IPS DF 6.9 (cell line): ENCODE data around the gene ZNF605.
"Not testable (repeated sequence)": the region's sequence is repeated elsewhere in the genome, so short reads cannot be mapped to it uniquely, and the experiment has no call there.

ENCODE experiments used
- DNase-seq: peaks from one replicate; pipeline ENCODE4 v3.0.0-alpha.2; 2013; ENCODE audit warnings: low read depth, low spot score
- H3K27ac ChIP-seq: one replicate; pipeline ENCODE4 v1.5.1; 2013; ENCODE audit warnings: low read length, control low read depth
- H3K27me3 ChIP-seq: 2 replicates; pipeline ENCODE4 v1.6.1; 2013; ENCODE audit warnings: mild to moderate bottlenecking, low read length; ENCODE audit not compliant: control insufficient read depth, insufficient read depth
- H3K36me3 ChIP-seq: 2 replicates; pipeline ENCODE4 v1.6.1; 2013; ENCODE audit warnings: low read length; ENCODE audit not compliant: control insufficient read depth, insufficient read depth
- H3K4me1 ChIP-seq: 2 replicates; pipeline ENCODE4 v1.6.1; 2013; ENCODE audit warnings: low read length; ENCODE audit not compliant: control insufficient read depth, insufficient read depth
- H3K4me3 ChIP-seq: 2 replicates; pipeline ENCODE4 v1.5.1; 2013; ENCODE audit warnings: mild to moderate bottlenecking, low read length
- H3K9me3 ChIP-seq: 2 replicates; pipeline ENCODE4 v1.6.1; 2013; ENCODE audit warnings: low read length, inconsistent platforms; ENCODE audit not compliant: control insufficient read depth, insufficient read depth
- WGBS: extraction: QIAGEN DNeasy Blood & Tissue Kit; methylation state at CpG from one replicate; pipeline ENCODE4 v1.1.7; 2013; ENCODE audit warnings: mixed read lengths, missing lambda C conversion rate; ENCODE audit not compliant: insufficient read length, insufficient coverage; 5-methylcytosine and 5-hydroxymethylcytosine counted together

The ZNF605 gene

DNA sequence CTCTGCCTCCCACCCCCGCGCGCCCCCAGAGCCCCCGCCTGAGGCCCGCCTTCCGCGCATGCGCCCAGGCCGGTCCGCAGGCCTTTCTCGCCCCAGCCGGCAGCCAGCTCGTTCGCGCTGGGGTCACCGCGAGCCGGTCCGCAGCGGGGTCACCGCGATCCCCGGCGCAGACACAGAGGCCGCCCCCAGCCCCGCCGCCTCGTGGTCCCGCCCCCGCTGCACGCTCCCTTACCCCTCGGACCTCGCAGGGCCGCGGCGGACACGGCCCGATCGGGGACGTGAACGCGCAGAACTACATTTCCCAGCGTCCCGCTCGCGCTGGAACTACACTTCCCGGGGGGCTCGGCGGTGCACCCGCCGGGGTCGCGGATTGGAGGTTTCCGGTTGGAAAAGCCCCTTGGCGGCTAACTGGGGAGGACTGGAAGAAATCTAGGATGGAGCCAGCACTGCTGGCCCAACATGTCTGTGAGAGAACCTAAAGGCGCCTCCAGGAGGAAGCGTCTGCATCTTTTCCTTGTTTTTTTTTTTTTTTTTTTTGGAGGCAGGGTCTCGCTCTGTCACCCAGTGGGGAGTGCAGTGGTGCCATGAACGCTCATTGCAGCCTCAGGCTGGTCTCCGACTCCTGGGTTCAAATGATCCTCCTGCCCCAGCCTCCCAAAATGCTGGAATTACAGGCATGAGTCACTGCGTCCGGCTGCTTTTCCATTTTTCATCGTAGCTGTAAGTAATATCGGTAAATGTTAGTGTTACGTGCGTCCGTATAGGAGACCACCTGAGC, at the start of gene ZNF605:
TSS of gene ZNF605 (minus strand) at position 296 of the 778 bp plus-strand sequence. CDS start 10,671 bp downstream, outside the sequence.
- Histone ChIP-seq H3K27ac (no peak within 1 kb of the TSS), H3K4me1 (0 out of 2 replicates have a peak, but pooled peaks cover 1% of the 10 kb centered on the region), H3K36me3 (peaks cover 5% of the 10 kb centered on the region; the same call in 1 of the 2 replicates), H3K4me3 (peak within 1 kb of the TSS; percentile 58; the same call in 1 of the 2 replicates), H3K27me3 (no peaks in the 10 kb centered on the region), H3K9me3 (peaks cover 15% of the 10 kb centered on the region)
- peak; percentile 71 for DNase-seq
- WGBS: no CpG with 5 or more reads among the region's 67 CpGs

DNA sequence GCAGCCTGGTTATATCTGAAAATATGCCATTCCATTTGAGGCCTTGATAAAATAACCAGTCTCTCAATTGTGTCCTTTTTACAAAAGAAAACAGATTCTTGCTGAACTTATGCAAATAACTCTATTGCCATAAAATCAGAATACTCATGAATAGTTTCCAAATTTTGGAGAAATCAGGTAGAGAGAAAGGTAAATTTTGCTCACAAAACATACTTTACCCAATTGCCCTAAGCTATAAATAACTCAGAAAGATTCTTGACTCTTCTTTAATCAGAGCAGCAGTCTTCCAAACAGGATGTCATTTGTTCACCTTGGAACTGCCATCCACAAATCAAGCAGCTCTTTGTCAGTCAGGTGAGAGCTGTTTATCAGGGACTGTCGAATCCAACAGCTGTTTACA, 42.6 kb upstream of the ZNF605 start:
- WGBS: no CpG with 5 or more reads among the region's 1 CpG
- DNase-seq: no peak
- Histone ChIP-seq H3K4me3 (no peak overlapping the region), H3K9me3 (peaks cover 2% of the 10 kb centered on the region), H3K27me3 (no peaks in the 10 kb centered on the region), H3K4me1 (no peaks in the 10 kb centered on the region), H3K27ac (no peak overlapping the region), H3K36me3 (no peaks in the 10 kb centered on the region)

DNA sequence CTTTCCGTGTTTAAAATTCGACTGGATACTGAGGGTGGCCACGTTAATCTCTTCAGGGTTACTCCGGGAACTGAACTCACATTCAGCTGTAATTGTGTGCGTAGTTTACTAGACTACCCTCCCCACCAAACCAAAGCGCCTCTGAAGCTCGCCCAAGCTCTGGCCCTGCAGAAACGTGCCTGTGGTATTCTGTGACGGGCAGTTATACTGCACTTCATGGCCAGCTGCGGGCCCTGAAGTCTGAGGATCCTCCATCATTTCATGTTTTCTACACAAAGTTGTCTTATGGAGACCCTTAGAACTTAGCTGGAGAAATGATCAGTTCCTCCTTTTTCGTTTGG, 30.7 kb upstream of the ZNF605 start:
- WGBS: no CpG with 5 or more reads among the region's 11 CpGs
- no peaks in the 10 kb centered on the region; the same call in 1 of the 2 replicates for H3K9me3 ChIP-seq
- no peak overlapping the region for H3K27ac ChIP-seq

DNA sequence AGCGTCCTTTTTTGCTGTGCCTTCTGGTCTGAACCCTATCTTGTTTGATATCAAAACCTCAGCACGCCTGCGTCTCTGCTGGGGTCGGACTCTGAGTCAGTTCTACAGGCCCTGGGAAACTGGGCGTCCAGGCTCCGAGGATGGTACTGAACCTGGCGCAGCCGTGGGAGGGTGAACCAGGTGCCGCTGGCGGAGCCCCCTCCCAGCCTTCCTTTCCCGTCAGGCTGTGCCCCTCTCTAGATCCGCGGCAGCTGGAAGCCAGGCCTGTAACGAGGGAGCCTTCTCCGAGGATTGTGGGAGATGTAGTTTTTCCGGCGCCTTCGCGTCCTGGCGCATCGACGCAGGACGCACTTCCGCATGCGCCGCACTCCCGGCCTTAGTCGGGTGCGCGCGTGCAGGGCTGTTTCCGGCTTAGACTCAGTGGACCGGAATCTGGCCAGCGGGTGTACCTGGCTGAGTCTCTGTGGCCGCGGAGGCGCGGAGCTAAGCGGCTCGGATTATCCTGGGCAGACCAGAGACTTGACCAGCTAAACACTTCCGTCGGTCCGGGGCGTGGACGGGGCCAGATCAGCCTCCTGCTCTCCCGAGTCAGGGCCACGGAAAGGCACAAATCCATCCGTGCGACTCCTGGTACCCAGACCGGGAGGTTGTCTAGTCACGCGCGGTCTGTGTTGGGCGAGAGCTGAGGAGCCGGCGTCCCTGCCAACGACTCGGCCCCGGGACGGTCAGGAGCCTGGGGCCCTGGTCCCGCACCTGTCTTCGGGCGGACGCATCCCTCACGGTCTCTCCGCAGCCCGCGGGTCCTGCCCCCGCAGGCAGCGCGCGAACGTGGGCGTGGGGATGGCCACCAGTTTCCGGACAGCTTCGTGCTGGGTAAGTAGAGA, 30.1 kb upstream of the ZNF605 start, which contains the start of gene ZNF26:
TSS of gene ZNF26 (plus strand) at position 367 of the 884 bp plus-strand sequence. CDS start at position 841, 474 bp downstream.
- Histone ChIP-seq H3K9me3 (no peaks in the 10 kb centered on the region; the same call in 1 of the 2 replicates), H3K27ac (no peak within 1 kb of the TSS), H3K4me1 (no peaks in the 10 kb centered on the region; the same call in 1 of the 2 replicates), H3K27me3 (no peaks in the 10 kb centered on the region), H3K4me3 (peak within 1 kb of the TSS; percentile 74), H3K36me3 (no peaks in the 10 kb centered on the region)
- no CpG with 5 or more reads among the region's 76 CpGs for WGBS
- DNase-seq: peak; percentile 92

More for the DNA sequence above, 30.7 kb upstream of the ZNF605 start:
- Histone ChIP-seq H3K27me3 (no peaks in the 10 kb centered on the region), H3K36me3 (no peaks in the 10 kb centered on the region), H3K4me3 (peak overlapping the region; percentile 74), H3K4me1 (no peaks in the 10 kb centered on the region; the same call in 1 of the 2 replicates)
- no peak for DNase-seq

DNA sequence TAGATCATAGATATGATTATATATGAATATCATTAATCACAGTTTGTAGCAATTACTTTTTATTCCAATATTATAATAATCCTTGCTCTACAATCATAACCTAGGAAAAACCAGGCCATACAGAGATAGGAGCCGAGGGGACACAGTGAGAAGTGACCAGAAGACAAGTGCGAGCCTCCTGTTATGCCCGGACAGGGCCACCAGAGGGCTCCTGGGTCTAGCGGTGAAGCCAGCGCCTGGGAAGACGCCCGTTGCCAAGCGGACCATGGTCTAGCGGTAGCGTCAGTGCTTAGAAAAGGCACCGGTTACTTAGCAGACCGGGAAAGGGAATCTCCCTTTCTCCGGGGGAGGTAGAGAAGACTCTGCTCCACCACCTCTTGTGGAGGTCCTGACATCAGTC, 20.8 kb upstream of the ZNF605 start:
- no CpG with 5 or more reads among the region's 13 CpGs for WGBS
- not testable (repeated sequence) for H3K9me3 ChIP-seq, H3K27me3 ChIP-seq, H3K4me1 ChIP-seq, H3K36me3 ChIP-seq, DNase-seq, H3K4me3 ChIP-seq, H3K27ac ChIP-seq

DNA sequence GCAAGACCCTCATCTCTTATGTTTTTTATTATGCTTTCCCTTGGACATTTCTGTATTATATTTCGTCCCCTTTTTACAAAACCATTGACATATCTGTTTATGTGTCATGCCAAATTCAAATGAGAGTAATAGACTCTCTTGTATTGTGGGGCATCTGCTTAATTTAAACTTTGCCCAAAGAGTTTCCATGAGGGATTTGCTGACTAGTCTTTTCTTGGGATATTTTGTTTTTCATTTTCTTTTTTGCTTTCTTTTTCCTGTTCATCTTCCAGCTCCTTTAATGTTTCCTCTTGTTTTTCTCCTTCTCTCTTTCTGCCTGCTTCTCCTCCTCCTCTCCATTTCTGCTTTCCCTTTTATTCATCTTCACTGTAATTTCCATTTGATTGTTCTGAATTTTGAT, 16.3 kb upstream of the ZNF605 start:
- no CpG with 5 or more reads among the region's 1 CpG for WGBS
- Histone ChIP-seq H3K9me3 (peaks cover 6% of the 10 kb centered on the region), H3K4me1 (no peaks in the 10 kb centered on the region), H3K36me3 (no peaks in the 10 kb centered on the region), H3K27ac (no peak overlapping the region), H3K27me3 (no peaks in the 10 kb centered on the region), H3K4me3 (no peak overlapping the region)
- DNase-seq: no peak

DNA sequence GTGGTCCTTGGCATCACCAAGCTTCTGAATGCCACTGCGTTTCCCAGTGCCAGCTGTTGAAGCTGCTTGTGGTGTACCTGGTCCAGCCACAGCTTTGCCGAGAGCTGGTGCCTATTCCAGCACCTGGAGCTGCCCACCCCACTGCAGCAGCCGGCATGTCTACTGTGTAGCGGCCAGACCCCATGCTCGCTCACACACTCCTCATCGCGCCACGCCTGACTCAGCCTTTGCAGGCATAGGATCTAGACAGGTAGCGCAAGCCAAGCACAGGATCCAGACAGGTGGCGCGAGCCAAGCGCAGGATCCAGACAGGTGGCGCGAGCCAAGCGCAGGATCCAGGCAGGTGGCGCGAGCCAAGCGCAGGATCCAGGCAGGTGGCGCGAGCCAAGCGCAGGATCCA, 11.6 kb upstream of the ZNF605 start:
- WGBS: no CpG with 5 or more reads among the region's 21 CpGs
- Histone ChIP-seq H3K36me3 (no peaks in the 10 kb centered on the region), H3K4me1 (no peaks in the 10 kb centered on the region), H3K9me3 (peaks cover 12% of the 10 kb centered on the region), H3K27me3 (no peaks in the 10 kb centered on the region), H3K4me3 (no peak overlapping the region), H3K27ac (no peak overlapping the region)
- no peak for DNase-seq

DNA sequence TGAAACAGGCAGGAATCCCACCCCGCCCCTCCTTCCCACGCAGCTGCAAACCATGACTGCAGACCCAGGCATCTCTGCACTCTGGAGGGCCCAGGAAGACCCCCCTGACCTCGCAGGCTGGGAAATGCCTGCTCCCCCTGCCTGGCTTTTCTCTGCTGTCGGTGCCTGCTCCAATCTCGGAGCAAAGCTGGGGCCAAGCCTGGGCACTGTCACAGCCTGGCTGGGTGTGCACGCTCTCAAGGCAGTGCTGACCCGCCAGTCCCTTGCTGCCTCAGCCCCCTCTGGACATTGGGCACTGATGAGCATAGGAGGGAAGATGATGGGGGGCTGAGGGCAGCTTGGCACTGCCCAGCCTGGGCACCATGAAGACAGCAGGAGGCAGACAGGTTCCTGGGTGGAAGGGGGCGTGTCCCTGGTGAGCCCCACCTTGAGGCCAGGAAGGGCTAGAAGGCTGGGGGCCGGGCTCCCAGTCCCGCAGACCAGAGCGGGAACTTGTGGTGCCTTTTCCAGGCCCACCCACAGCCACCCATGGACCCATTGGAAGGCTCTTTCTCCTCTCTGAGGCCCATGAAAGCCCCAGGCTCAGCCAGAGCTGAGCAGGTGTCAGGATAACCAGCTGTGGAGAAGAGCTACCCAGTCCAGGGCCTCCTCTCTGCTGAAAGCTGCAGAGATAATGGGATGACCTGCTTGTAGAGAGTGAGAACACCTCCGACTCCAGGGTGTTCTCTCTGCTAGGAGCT, 10.7 kb upstream of the ZNF605 start:
- Histone ChIP-seq H3K9me3 (peaks cover 12% of the 10 kb centered on the region), H3K4me3 (no peak overlapping the region), H3K27ac (no peak overlapping the region), H3K4me1 (no peaks in the 10 kb centered on the region), H3K36me3 (no peaks in the 10 kb centered on the region), H3K27me3 (no peaks in the 10 kb centered on the region)
- no peak for DNase-seq
- no CpG with 5 or more reads among the region's 12 CpGs for WGBS

DNA sequence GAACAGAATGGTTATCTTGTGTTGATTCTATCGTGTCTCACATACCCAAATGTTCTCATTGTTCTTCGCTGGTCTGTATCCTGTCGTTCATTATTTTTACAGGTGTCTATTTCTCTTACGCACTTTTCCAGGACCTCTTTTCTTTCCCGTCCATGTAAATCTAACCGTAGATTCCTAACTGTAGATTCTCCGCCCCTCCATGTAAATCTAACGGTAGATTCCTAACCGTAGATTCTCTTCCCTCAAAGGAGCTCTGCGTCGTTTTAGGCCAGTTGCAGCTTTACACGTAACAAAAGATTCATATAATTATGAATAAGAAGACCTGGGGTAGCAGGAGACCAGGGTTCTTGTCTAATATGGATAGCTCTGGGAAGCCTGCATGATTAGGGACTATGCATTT, 9.7 kb upstream of the ZNF605 start:
- Histone ChIP-seq H3K4me3 (no peak overlapping the region), H3K9me3 (peaks cover 12% of the 10 kb centered on the region), H3K4me1 (no peaks in the 10 kb centered on the region), H3K27ac (no peak overlapping the region), H3K36me3 (no peaks in the 10 kb centered on the region), H3K27me3 (no peaks in the 10 kb centered on the region)
- DNase-seq: no peak
- WGBS: no CpG with 5 or more reads among the region's 12 CpGs

DNA sequence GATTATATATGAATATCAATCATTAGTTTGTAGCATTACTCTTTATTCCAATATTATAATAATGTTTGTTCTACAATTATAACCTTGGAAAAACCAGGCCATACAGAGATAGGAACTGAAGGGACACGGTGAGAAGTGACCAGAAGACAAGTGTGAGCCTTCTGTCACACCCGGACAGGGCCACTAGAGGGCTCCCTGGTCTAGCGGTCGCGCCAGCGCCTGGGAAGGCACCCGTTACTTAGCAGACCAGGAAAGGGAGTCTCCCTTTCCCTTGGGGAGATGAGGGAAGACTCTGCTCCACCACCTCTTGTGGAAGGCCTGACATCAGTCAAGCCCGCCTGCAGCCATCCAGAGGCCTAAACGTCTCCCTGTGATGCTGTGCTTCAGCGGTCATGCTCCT, 7.8 kb upstream of the ZNF605 start:
- WGBS: no CpG with 5 or more reads among the region's 10 CpGs
- DNase-seq, H3K36me3 ChIP-seq: not testable (repeated sequence)

More for the DNA sequence above, 7.8 kb upstream of the ZNF605 start:
- H3K4me1 ChIP-seq, H3K27ac ChIP-seq, H3K27me3 ChIP-seq, H3K4me3 ChIP-seq: not testable (repeated sequence)
- peaks cover 12% of the 10 kb centered on the region for H3K9me3 ChIP-seq
